ELF-1 (cell line): Measurements from ENCODE around the gene NR1H3.
A peak's percentile ranks its signal among the peaks of the same experiment; 100 is the strongest.
"Not testable (repeated sequence)": the region's sequence is repeated elsewhere in the genome, so short reads cannot be mapped to it uniquely, and the experiment has no call there.

Experiments used
- DNase-seq: peaks from one replicate; pipeline ENCODE4 v3.0.0-alpha.2; 2016; ENCODE audit warnings: low read depth, low spot score

Gene NR1H3

GRCh38 chr11:47257517-47258316 lies at the start of gene NR1H3:
NR1H3 (plus strand) TSS chr11:47257996; CDS start chr11:47259217, 1,221 bp downstream.
- DNase-seq = peak; percentile 85

- not testable (repeated sequence) for DNase-seq
These were observed 49.7 kb upstream of the NR1H3 start for GRCh38 chr11:47208008-47208552.

GRCh38 chr11:47208628-47209027 lies 49.2 kb upstream of the NR1H3 start:
- DNase-seq = no peak

GRCh38 chr11:47212938-47213337 lies 44.9 kb upstream of the NR1H3 start:
- peak; percentile 75 for DNase-seq

GRCh38 chr11:47213950-47214565 lies 43.7 kb upstream of the NR1H3 start:
- DNase-seq = peak; percentile 90

GRCh38 chr11:47215366-47215910 lies 42.4 kb upstream of the NR1H3 start:
- DNase-seq = no peak

- DNase-seq = peak; percentile 47
These were observed 41.5 kb upstream of the NR1H3 start for GRCh38 chr11:47216121-47216798.

- DNase-seq = no peak
These were observed 37.4 kb upstream of the NR1H3 start for GRCh38 chr11:47220401-47220821.

GRCh38 chr11:47222696-47223095 lies 35.1 kb upstream of the NR1H3 start:
- no peak for DNase-seq

- no peak for DNase-seq
These were observed 32.0 kb upstream of the NR1H3 start for GRCh38 chr11:47225552-47226400.

- no peak for DNase-seq
These were observed 28.6 kb upstream of the NR1H3 start for GRCh38 chr11:47229161-47229560.

GRCh38 chr11:47233051-47233450 lies 24.7 kb upstream of the NR1H3 start:
- no peak for DNase-seq

- DNase-seq = peak; percentile 50
These were observed 23.7 kb upstream of the NR1H3 start for GRCh38 chr11:47233989-47234668.

GRCh38 chr11:47234669-47235100 lies 23.1 kb upstream of the NR1H3 start:
- no peak for DNase-seq

GRCh38 chr11:47235163-47235562 lies 22.6 kb upstream of the NR1H3 start:
- no peak for DNase-seq

- no peak for DNase-seq
These were observed 21.3 kb upstream of the NR1H3 start for GRCh38 chr11:47236482-47236881.

GRCh38 chr11:47239852-47240251 lies 17.9 kb upstream of the NR1H3 start:
- DNase-seq = no peak

GRCh38 chr11:47241841-47242301 lies 15.9 kb upstream of the NR1H3 start:
- DNase-seq = no peak

GRCh38 chr11:47242596-47243192 lies 15.1 kb upstream of the NR1H3 start:
- DNase-seq = no peak

GRCh38 chr11:47243454-47243853 lies 14.3 kb upstream of the NR1H3 start:
- no peak for DNase-seq
